ENCODE data around the gene HOXA2. TPM values are rescaled to one million over a fixed set of nuclear protein-coding genes. Genes with fewer than 3 reads are reported as not detected.

The HOXA2 gene
- 1.2 TPM in 1 of 2 replicates, not detected in the other for total RNA-seq (2014; rRNA removed; shearing (Covaris generic))

DNA sequence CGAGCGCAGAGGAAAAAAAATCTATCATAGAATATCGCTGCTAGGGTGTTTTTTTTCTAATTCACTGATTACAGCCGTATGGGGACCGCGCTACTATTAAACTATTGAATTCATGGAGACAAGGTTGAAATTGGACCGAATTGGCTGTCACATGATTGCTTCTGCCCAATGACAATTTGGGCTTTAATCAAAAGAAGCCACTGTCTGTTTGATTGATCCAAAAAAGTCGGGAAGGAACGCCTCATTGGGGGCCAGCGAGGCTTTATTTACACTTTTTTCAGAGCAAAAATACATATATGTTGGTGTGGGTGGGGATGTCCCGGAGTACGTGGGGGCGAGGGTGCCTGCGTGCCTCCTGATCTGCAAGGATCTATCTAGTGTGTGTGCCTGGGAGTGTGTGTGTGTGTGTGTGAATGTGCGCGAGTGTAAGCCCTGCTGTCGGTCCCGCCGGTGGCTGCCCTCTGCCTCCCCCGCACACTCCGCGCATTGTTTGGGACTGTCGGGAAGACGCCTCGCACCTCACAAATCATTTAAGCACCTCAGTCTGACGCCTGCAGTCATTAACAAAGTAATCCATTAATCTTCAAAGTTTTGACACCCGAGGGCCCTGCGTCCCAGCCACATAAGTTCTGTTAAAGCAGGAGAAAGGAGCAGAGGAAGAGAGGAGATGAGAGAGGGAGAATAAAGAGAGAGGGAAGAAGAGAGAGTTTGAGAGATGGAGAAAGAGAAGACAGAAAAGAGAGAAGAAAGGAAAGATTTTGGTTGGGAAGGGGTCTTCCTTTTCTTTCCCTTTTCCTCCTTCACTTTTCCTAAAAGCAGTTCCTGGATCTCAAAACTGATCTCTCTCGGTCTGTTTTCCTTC, at the start of gene HOXA2:
Gene HOXA2 (minus strand): TSS at position 103 of the 862 bp plus-strand sequence. CDS start 183 bp downstream, outside the sequence.
- DNase-seq (ENCODE audit: low spot score), result no peak

DNA sequence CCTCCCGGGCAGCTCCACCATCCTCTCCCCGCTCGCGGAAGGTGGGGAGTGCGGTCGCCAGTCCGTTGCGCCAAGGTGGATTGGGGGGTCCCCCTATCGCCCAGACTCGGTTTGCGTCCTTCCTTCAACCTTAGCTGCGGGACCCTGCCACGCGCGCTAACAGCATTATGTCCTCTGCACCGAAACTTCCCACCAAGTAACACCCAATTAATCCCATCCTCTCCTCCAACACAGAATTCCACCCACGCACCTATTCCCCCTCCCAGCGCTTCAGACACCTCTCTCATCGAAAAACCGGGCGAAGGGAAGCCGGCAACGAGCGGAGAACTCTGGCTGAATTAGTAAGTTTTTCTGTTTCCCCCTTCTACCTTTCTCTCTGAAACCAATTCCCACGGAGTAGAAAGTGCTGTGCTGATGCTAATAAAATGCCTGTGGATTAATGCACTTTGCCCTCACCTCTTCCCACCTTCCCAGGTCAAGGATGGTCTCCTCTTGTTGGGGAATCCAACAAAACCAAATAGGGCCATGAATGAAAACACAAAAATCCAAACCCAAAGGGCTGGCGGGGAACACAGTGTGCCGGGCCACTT, 49.0 kb upstream of the HOXA2 start:
- no peak for DNase-seq (ENCODE audit: low spot score)

DNA sequence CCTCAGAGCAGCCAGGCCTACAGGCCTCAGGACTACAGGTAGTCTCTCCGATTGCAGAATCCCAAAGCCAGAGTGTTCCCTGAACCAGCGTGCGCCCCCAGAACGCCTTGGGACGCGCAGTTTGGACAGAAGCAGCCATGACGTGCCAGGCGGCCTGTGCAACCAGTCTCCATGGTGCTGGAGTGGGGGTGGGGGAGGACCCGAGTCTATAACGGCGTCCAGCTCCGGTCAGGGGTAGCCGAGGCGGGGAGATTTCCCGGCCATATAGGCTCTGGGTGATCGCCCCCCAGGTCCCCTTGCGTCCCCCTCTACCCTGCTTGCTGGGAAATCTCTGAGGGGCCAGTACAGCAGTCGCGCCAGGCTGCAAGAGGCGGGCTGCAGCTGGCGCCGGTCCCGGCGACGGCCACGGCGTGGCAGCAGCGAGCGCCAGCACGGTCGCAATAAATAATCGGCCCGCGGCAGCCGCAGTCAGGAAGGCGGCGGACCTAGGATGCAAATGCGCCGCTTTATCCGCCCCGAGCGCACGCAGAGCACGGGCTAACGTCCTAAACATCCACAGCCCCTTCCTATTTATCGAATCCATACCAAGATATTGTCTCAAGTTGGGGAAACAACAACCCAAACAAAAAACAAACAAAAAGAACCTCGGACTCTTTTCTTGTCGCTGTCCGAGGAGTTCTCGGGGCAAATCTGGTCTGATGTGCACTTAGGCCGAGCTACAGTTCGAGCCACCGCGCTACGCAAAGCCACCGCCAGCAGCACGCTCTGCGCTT, 48.3 kb upstream of the HOXA2 start:
- DNase-seq (ENCODE audit: low spot score), result peak; percentile 82

DNA sequence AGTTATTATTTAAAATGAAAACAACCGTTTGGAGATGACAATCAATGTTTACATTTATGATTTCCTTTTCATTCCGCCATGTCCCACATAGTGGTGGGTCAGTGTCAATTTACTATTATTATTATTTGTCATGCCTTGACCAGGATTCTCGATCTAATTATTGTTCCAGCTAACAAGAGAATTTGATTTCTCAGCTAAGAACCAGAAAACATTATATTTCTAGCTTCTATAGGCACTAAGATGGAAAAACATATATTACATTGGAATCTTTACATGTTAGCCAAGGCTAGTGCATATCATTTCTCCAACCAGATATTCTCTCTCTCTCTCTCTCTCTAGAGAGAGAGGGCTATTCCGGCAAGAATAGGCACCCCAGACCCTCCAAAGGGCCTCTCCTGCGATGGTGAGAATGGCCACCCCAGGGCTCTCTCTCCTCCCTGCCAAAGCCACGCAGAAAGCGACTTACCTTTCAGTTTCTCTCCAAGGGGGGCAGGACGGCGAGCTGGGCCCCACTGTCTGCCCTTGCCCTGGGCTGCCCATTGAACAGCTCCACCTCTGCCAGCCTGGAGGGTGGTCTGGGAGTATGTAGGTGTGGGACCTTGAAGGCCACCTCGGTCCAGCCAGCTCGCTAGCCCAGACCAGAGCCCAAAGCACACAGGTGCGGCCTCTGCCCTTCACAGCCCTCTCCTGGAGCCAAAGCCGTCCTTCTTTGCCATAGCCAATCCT, 47.5 kb upstream of the HOXA2 start:
- DNase-seq (ENCODE audit: low spot score), result no peak

DNA sequence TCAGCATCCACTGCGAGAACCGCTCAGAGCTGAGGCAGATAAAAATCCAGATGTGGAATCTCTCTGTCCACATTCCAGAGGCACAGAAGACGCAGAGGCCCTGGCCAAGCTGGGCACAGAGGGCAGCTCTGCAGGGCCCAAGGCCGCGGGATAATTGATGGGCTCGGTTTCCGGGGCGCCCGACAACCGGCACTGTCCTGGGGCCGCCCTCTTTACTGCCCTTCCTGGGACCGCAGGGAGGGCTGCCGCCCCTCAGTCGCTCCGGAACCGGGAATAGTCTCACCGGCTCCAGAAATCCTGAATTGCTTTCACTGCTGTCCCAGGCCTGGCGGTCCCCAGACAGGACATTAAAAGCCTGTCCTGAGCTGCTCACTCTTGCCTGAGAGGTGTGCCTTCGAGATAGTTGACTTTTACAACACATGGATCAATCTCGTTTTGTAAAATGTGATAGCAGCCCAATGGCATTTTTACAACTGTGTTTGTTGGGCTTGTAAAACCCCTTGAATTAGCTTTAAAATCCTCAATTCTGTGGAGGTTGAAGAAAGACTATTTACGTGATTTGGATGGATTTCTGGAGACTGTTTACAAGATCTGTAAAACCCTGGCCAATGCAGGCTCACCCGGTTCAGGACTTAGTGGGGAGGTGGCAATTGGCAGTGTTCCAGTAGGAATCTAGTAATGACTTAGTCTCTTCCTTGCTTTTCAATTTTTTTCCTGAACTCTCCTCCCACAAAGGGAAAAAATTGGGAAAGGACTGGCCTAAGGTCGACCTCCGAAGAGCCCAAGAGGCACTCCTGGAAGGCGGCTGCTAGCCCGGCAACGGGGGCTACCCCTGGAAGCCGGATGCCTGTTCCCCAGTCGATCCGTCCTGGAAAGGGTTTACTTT, 46.5 kb upstream of the HOXA2 start:
- peak; percentile 52 for DNase-seq (ENCODE audit: low spot score)

DNA sequence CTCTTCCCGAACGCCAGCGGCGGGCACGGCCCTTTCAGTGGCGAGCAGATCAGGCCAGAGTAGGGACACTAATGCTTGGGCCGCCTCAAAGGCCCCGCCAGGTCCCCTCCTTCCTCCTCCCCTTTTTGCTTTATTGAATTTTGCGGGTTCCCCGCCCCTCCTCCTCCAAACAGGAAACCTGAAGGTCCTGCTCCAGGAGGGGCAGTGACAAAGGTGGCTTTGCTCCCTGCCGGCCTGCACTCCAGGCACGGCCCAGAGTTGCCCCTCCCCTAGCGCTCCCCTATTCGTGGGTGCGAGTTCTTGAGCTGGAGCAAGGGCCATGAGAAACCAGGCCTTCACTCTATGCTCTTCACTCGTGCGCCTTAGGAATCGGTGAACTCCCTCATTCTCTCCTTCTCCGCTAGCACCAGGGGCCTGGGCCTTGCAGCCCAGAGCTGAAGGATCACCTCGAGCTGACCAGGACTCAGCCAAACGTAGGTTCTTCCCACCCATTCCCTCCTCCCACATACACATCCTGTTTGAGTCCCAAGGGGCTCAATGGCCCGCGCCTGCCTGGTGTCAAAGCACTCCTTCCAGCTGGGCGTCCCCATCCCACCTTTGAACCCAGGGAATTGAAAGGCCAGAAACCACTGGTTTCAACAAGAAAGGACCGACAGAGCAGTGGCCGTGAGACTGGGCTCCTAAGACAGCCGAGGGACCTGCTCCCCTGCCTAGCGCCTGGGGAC, 45.7 kb upstream of the HOXA2 start:
- no peak for DNase-seq (ENCODE audit: low spot score)

DNA sequence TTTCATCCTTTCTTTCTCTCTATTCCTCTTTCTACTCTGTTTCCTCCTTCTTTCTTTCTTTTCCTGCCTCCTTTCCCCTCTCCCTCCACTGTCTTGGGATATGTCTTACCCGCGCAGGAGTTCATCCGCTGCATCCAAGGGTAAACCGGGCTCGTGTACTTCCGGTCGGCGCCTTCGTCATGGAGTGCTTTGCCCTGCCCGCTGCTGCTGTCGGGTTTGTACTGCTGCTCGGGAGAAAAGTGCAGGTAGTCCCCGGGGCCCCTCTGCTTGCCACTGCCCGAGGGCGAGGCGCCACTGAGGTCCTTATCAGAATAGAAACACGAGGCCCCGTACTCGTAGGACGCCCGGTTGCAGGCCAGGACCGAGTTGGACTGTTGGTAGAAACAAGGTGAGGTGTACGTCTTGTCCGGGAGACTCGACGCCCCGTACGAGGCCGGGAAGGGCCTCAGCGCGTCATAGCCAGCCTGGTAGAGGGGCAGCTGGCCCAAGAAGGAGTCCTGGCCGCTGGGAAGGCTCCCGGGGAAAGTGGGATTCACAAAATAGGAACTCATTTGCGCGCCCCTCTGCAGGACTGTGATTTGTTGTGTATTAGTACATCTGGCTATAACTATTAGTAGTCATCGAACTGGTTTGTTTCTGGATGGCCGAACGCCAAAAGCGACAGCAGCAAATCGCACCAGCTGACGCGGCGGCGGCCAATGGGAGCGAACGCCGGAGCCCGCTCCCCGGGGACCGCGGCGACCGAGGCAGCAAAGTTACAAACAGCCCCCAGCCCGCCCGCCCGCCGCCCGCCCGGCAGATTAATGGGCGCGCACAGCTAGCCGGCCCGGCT, 44.9 kb upstream of the HOXA2 start, which contains the start of gene HOXA6:
Gene HOXA6 (minus strand): TSS at position 576 of the 832 bp plus-strand sequence. CDS start 25 bp downstream, at position 551.
- no peak for DNase-seq (ENCODE audit: low spot score)

DNA sequence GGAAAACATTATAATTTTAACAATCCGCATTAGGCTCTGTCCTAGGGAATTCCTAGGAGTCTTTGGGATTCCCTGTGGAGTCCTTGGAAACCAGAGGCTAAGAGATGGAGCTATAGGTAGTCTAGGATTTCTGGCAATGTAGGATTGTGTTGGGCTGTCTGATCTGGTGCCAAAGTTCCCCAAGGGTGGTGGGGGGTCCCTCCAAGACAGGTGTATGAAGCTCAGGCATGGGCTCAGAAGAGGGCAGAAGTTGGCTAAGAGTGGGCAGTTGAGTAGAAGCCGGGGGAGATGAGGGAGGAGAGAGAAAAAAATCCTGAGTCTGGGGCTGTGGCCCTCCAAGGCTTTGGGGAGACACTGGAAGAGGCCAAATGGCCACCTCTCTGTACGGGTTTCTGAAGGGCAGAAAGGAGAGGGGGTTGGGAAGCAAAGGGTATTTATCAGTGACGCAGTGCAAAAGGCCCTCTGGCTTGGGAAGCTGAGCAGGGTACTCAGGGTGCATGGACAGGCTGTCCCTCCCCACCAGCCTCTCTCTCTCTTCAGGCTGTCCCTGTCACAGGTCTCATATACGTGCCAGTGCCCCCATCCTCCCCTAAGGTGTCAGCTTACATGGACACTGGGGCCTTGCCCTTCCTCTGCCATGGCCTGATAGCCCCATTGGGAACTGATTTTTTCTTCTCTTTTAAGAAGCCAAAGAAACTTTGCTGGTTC, 44.2 kb upstream of the HOXA2 start:
- DNase-seq (ENCODE audit: low spot score), result no peak

DNA sequence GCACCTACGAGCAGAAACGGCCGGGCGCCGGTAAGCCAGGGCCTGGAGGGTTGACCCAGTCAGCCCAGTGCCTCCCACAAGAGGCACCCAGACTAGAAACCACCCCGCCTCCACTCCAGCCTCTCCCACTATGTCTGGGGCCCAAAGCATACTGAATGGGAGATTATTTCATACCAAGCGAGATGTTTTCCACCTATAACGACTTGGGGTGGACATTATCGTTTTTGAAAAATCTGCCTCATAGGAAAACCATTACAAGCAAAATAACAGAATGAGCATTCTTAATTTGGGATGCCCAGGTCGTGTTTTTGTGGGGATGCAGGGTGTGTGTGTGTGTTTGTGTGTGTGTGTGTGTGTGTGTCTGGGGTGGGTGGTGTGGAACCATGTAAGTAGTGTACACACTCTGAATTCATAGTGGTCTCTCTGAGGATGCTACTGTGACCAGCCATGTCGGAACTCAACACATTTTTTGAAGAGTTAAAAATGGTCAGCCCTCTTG, 43.5 kb upstream of the HOXA2 start:
- no peak for DNase-seq (ENCODE audit: low spot score)

DNA sequence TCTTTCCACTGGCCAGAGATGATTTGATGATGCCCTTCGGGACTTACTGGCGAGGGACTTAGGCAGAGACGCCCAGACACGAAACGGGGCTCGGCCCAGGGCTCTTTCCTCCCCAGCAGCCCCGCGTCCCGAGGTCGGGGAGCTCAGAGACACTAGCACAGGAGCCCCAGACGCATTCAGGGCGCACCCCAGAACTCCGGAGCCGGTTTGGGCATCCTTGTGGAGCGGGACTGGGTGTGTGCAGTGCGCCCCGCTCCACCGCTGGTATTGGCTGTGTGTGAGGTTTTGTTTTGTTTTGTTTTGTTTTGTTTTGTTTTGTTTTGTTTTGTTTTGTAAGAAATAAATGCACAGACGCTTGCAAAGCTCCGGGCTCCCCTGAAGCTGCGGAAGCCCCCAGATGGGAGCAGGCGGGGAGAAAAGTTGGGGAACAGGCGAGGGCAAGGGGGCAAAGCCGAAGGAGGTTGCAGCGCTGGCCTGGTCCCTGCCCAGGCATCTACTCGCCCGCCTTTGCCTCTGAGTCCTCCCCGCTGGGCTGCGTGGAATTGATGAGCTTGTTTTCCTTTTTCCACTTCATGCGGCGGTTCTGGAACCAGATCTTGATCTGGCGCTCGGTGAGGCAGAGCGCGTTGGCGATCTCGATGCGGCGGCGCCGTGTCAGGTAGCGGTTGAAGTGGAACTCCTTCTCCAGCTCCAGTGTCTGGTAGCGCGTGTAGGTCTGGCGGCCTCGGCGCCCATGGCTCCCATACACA, 42.9 kb upstream of the HOXA2 start:
- DNase-seq (ENCODE audit: low spot score), result no peak

DNA sequence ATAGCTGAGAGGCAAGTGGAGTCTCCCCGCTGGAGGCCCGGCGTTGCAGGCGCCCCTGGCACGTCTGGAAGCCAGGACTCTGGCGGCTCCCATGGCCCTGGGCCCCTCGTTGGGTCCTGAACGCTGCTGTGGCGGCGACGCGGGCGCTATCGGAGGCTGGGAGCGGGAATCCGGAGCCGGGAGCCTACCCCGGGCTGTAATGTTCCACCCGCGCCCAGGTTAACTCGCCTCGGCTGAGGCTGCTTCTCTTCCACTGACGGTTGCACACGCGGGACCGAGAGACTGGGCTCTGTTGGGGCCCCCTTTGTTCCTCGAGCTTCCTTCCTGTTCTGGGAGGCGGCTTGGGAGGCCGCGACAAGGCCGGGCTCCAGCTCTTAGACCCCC, 42.3 kb upstream of the HOXA2 start:
- DNase-seq (ENCODE audit: low spot score), result no peak

DNA sequence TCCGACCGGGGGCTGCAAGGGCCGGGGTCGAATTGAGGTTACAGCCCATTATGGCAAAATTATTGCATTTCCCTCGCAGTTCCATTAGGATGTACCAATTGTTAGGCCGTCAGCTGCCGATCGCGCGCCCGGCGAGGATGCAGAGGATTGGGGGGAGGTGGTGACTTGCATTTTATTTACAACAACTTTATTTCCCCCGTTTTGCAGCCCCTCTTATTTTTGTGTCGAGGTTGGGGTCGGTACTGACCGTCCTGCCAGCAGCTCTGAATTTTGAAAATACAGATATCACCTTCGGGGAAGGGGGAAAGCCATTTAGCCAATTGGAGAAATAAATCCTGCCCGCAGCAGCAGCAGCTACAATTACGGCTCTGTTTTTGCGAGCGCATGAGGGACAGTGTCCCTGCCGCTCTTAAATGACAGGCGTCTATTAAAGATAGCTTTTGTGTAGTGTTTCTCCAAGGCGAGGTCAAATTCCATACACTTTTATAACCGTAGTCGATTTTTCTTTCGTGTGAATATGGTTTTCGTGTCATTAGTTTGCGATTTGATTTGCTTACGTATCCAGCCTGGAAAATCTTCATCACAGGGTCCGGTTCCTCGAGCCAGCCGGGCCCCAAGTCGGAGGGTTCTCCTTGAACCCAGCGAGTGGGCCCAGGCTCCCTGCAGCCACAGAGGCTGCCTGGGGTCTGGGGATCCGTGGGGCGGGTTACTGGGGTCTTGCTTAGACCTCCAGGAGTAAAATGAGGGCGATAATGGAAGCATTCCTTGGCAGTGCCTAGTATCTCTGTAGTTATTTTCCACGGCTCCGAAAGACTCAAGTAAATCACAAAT, 41.7 kb upstream of the HOXA2 start:
- DNase-seq (ENCODE audit: low spot score), result no peak

DNA sequence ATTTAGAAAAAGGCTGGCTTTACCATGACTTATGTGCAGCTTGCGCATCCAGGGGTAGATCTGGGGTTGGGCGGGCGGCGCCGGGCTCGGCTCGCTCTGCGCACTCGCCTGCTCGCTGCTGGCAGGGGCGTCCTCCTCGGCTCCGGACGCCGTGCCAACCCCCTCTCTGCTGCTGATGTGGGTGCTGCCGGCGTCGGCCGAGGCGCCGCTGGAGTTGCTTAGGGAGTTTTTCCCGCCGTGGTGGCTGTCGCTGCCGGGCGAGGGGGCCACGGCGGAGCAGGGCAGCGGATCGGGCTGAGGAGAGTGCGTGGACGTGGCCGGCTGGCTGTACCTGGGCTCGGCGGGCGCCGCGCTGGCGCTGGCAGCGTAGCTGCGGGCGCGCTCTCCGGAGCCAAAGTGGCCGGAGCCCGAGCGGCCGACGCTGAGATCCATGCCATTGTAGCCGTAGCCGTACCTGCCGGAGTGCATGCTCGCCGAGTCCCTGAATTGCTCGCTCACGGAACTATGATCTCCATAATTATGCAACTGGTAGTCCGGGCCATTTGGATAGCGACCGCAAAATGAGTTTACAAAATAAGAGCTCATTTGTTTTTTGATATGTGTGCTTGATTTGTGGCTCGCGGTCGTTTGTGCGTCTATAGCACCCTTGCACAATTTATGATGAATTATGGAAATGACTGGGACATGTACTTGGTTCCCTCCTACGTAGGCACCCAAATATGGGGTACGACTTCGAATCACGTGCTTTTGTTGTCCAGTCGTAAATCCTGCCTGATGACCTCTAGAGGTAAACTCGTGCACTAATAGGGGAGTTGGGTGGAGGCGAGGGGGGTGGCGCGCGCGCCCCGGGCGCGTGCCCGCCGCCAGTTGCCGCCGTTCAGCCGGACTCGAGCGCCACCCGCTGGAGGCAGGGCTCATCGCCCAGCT, 40.8 kb upstream of the HOXA2 start, which contains the start of gene HOXA5:
Gene HOXA5 (minus strand): TSS at position 659 of the 927 bp plus-strand sequence. CDS start 74 bp downstream, at position 585.
- DNase-seq (ENCODE audit: low spot score), result peak; percentile 99

DNA sequence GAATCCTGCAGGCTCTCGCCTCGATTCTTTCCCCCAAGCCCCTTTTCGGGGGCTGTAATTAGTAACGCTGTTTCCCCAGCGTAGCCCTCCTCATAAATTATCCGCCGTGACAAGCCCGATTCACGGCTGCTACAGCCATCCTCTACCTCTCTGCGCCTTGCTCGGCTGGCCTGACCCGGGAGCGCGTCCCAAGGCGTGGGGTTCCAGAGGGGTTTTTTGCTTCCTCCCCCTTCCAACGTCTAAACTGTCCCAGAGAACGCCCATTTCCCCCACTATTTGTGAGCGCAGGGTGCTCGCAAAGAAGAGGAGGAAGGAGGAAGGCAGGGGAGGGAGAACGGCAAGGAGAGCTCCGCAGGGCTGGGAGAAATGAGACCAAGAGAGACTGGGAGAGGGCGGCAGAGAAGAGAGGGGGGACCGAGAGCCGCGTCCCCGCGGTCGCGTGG, 40.1 kb upstream of the HOXA2 start:
- DNase-seq (ENCODE audit: low spot score), result no peak

DNA sequence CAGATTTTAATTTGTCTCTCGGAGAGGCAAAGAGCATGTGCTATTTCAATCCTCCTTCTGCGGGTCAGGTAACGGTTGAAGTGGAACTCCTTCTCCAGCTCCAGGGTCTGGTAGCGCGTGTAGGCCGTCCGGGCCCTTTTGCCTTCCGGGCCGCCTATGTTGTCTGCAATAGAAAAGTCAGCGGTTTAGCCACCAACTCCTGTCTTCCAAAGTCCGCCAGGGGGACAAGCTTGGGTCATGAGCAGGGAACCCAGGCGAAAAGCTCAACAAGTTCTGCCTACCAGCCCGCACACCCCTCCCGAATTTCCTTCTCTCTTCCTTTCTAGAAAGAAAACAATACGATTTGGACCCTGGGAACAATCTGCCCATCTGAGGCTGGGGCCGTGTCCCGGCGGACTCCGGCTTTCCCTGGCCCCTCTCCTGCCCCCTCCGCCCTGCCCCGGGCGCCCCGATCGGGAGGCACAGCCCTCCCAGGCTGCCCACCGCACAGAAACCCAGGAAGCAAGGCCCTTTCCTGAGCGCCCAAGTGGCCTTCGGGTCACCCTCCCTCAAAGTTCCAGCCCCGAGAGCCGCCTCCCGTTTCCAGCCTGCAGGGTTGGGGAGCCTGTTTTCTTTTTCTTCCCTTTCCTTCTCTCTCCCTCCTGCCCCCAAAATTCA, 39.6 kb upstream of the HOXA2 start:
- no peak for DNase-seq (ENCODE audit: low spot score)
